Gastroesophageal sphincter (tissue), 3 donors: Measurements from ENCODE around the gene RINL.

Experiments
- EP300 ChIP-seq: sonication (generic); formaldehyde crosslinking; IDR thresholded peaks from one replicate; pipeline ENCODE4 v1.6.1; 2017; ENCODE audit warnings: antibody characterized with exemption, mild to moderate bottlenecking
- POLR2A ChIP-seq, 2 donors: fragments of 450-650 bp; IDR thresholded peaks; one replicate each; pipeline ENCODE4 v1.6.1; 2017; ENCODE audit warnings: antibody characterized with exemption in 2 of 2, mild to moderate bottlenecking in 2 of 2, moderate library complexity in 1 of 2
- POLR2AphosphoS5 ChIP-seq: sonication (generic); formaldehyde crosslinking; IDR thresholded peaks from one replicate; pipeline ENCODE4 v1.6.1; 2017; ENCODE audit warnings: antibody characterized with exemption
- TF ChIP-seq, protein P1 (sequence below), 4 experiments: fragments of 200-600 bp in 2 of 4; fragments of 450-650 bp in 2 of 4; sonication (generic) in 1 of 4; IDR thresholded peaks; one replicate each; pipeline ENCODE4 v1.5.1; 2017 to 2019; ENCODE audit warnings: antibody characterized with exemption in 4 of 4, mild to moderate bottlenecking in 2 of 4, moderate library complexity in 2 of 4

- TF ChIP-seq, protein P1, sequence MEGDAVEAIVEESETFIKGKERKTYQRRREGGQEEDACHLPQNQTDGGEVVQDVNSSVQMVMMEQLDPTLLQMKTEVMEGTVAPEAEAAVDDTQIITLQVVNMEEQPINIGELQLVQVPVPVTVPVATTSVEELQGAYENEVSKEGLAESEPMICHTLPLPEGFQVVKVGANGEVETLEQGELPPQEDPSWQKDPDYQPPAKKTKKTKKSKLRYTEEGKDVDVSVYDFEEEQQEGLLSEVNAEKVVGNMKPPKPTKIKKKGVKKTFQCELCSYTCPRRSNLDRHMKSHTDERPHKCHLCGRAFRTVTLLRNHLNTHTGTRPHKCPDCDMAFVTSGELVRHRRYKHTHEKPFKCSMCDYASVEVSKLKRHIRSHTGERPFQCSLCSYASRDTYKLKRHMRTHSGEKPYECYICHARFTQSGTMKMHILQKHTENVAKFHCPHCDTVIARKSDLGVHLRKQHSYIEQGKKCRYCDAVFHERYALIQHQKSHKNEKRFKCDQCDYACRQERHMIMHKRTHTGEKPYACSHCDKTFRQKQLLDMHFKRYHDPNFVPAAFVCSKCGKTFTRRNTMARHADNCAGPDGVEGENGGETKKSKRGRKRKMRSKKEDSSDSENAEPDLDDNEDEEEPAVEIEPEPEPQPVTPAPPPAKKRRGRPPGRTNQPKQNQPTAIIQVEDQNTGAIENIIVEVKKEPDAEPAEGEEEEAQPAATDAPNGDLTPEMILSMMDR (IDR thresholded peaks at IDR 0.05) = no peak
- TF ChIP-seq POLR2AphosphoS5 (no peak), EP300 (no peak), POLR2A (IDR thresholded peaks at IDR 0.05) (no peak)
Measured at GRCh38 chr19:38826856-38827551, 51.1 kb downstream of the RINL start.
